Panc1 (cell line): ENCODE results near the gene PPP2R3A.

Source experiments
- CTCF ChIP-seq: fragments of 450-650 bp; IDR thresholded peaks from 2 replicates; pipeline ENCODE4 v1.5.1; 2017; ENCODE audit warnings: mild to moderate bottlenecking
- POLR2AphosphoS5 ChIP-seq: IDR thresholded peaks from 2 replicates; pipeline ENCODE4 v1.6.1; 2012; ENCODE audit warnings: mild to moderate bottlenecking, low read depth, low read length, moderate library complexity
- REST ChIP-seq, 2 experiments: IDR thresholded peaks; 2 replicates each; pipeline ENCODE4 v1.6.1; 2011 to 2012; ENCODE audit warnings: low read depth in 2 of 2, control low read depth in 1 of 2, low read length in 1 of 2, mild to moderate bottlenecking in 1 of 2, moderate library complexity in 1 of 2; ENCODE audit not compliant: insufficient read depth in 1 of 2

- TF ChIP-seq REST (IDR thresholded peaks at IDR 0.05; ENCODE audit: insufficient read depth in 1 of 2, low read depth in 2 of 2, low read length in 1 of 2) (no peak), CTCF (no peak), POLR2AphosphoS5 (no peak; the same call in 1 of the 2 replicates)
Observed at GRCh38 chr3:136196064-136196400, 230.5 kb downstream of the PPP2R3A start, which contains the start of gene MSL2.
